HL-60 (cell line): ENCODE data around the gene SHC3.

ENCODE experiments used
- CTCF ChIP-seq: IDR thresholded peaks from one replicate; pipeline ENCODE4 v1.5.1; 2011; ENCODE audit warnings: low read length, control low read depth, inconsistent platforms; ENCODE audit not compliant: insufficient read depth
- GABPA ChIP-seq: IDR thresholded peaks from 2 replicates; pipeline ENCODE4 v1.6.1; 2012; ENCODE audit warnings: low read depth
- POLR2AphosphoS5 ChIP-seq: IDR thresholded peaks from 2 replicates; pipeline ENCODE4 v1.6.1; 2012; ENCODE audit warnings: low read depth
- REST ChIP-seq: IDR thresholded peaks from 2 replicates; pipeline ENCODE4 v1.6.1; 2012; ENCODE audit warnings: low read depth; ENCODE audit not compliant: insufficient replicate concordance

GRCh38 chr9:88976890-88977257 lies 201.7 kb downstream of the SHC3 start:
- TF ChIP-seq CTCF (no peak), POLR2AphosphoS5 (no peak), REST (no peak), GABPA (no peak)
